AG04450 (cell line): ENCODE data around the gene GPR55. TPM values are rescaled to one million over a fixed set of nuclear protein-coding genes. Genes with fewer than 3 reads are reported as not detected.

Experiments
- CTCF ChIA-PET: fragments of 300-600, 350-600 bp; formaldehyde crosslinking; extraction: SDS; loops from one replicate; lab custom pipeline; 2022; ENCODE audit warnings: antibody characterized with exemption, inconsistent platforms; lab: Charles Lee
- POLR2A ChIA-PET: fragments of 350-600 bp; formaldehyde crosslinking; extraction: SDS; loops from one replicate; lab custom pipeline; 2021; ENCODE audit warnings: antibody characterized with exemption, inconsistent platforms; lab: Yijun Ruan, JAX
- DNase-seq: peaks from one replicate; pipeline ENCODE4 v3.0.0-alpha.2; 2011; ENCODE audit warnings: low read depth, low spot score
- H3K27ac ChIP-seq: one replicate; pipeline ENCODE4 v1.5.1; 2012; ENCODE audit warnings: low read depth, low read length, control low read depth
- H3K27me3 ChIP-seq: one replicate; pipeline ENCODE4 v1.6.0; 2012; ENCODE audit warnings: low read length; ENCODE audit not compliant: control insufficient read depth, insufficient read depth
- H3K4me3 ChIP-seq: 2 replicates; pipeline ENCODE4 v1.5.1; 2011; ENCODE audit warnings: mild to moderate bottlenecking, low read depth, low read length, control low read depth
- H3K9me3 ChIP-seq: 2 replicates; pipeline ENCODE4 v1.5.1; 2012; ENCODE audit warnings: low read length; ENCODE audit not compliant: control insufficient read depth, insufficient read depth
- polyA plus RNA-seq: library from polyadenylated mRNA; depleted of rRNA; stranded (reverse); fragments of >200 nt; gene quantifications from 2 replicates; pipeline ENCODE4 v1.2.3, GENCODE V29; 2011
- TF ChIP-seq, protein P1 (sequence below): IDR thresholded peaks from 2 replicates; pipeline ENCODE4 v1.5.1; 2011; ENCODE audit warnings: low read depth, low read length, control low read depth, inconsistent platforms

The GPR55 gene
- polyA plus RNA-seq, 1 experiment: not detected

DNA sequence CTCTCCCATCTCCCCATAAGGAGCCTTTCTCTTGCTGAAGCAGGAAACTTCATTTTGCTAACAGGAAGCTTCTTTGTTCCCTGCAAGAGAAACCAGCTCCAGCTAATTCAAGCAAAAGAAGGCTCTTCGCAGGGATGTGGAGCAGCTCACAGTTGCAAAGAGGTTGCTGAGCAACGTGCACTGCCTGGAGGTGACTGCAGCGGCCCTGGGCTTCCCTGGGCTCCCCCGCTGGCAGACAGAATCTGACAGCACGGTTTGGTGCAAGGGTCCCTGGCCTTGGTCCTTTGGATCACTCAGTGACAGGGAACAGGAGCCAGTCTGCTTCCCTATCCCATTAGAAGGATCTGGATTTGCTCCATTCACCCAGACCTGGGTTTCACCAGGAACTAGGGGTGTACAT lies 25.8 kb downstream of the GPR55 start:
- Histone ChIP-seq H3K27me3 (peaks cover 36% of the 10 kb centered on the region), H3K27ac (no peak overlapping the region), H3K9me3 (no peaks in the 10 kb centered on the region), H3K4me3 (no peak overlapping the region)
- CTCF ChIA-PET: interaction anchor here (1.3 to 12.0 kb wide), 2 partner anchors 87 to 154 kb away, joined by 4 to 184 read pairs; no protein-coding TSS in a partner anchor
- TF ChIP-seq, protein P1, sequence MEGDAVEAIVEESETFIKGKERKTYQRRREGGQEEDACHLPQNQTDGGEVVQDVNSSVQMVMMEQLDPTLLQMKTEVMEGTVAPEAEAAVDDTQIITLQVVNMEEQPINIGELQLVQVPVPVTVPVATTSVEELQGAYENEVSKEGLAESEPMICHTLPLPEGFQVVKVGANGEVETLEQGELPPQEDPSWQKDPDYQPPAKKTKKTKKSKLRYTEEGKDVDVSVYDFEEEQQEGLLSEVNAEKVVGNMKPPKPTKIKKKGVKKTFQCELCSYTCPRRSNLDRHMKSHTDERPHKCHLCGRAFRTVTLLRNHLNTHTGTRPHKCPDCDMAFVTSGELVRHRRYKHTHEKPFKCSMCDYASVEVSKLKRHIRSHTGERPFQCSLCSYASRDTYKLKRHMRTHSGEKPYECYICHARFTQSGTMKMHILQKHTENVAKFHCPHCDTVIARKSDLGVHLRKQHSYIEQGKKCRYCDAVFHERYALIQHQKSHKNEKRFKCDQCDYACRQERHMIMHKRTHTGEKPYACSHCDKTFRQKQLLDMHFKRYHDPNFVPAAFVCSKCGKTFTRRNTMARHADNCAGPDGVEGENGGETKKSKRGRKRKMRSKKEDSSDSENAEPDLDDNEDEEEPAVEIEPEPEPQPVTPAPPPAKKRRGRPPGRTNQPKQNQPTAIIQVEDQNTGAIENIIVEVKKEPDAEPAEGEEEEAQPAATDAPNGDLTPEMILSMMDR: no peak
- POLR2A ChIA-PET: no interaction called here
- DNase-seq: no peak

DNA sequence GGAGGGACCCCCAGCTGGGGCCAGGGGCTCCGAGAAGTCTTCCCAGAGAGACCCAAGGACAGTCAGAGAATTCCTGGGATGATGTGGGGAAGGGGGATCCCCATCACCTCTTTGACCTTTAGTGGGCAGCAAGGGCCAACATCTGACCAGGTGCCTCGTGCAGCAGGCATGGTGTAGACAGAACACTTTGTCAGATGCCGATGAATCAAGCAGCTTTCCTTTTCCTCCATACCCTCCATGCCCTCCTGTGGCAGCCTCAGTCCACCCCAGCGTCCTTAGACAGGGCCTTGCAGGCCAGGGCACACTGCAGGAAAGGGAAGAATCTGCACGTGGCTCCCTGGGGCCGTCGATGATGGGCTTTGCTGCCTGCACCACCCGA lies 26.3 kb downstream of the GPR55 start:
- no peak overlapping the region for H3K4me3 ChIP-seq
- peaks cover 36% of the 10 kb centered on the region for H3K27me3 ChIP-seq
- POLR2A ChIA-PET: no interaction called here
- CTCF ChIA-PET: interaction anchor here (1.3 to 12.0 kb wide), 2 partner anchors 88 to 154 kb away, joined by 4 to 184 read pairs; no protein-coding TSS in a partner anchor
- no peak overlapping the region for H3K27ac ChIP-seq
- no peaks in the 10 kb centered on the region for H3K9me3 ChIP-seq
- TF ChIP-seq, protein P1: no peak
- no peak for DNase-seq

DNA sequence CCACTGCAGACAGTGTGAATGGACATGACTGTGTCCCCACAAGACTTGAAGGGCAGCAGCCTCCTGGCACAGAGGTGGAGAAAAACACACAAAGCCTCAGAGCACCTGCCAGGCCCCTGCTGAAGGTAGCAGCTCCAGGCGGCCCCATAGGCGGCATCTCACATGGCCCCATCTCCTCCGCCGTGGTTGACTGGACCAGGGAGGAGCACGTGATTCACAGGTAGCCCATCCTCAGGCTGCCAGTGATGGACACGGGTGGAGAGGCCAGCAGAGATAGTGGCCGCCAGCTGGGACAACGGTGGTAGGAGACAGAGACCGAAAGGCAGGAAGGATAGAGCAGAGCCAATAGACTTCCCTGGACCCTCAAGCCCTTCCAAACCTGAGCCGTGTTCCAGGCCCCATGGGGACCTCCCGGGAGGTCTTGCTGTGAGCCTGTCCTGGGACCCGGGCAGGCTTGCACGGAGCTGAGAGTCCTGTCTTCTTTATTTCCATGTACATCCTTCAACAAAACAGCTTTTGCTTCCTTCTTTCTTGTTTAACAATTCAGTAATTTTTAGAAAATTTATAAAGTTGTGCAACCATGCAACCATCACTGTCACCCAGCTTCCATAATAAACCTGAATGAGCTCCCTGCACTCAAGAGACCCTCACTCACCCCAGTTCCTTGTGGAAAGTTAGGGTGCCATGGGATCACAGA lies 26.9 kb downstream of the GPR55 start:
- no peak for DNase-seq
- H3K4me3 ChIP-seq: no peak overlapping the region
- no peaks in the 10 kb centered on the region for H3K9me3 ChIP-seq
- H3K27me3 ChIP-seq: peaks cover 36% of the 10 kb centered on the region
- TF ChIP-seq, protein P1: no peak
- ChIA-PET CTCF (interaction anchor here (1.3 to 12.0 kb wide), 2 partner anchors 89 to 155 kb away, joined by 4 to 184 read pairs (median 6); no protein-coding TSS in a partner anchor), POLR2A (no interaction called here)
- no peak overlapping the region for H3K27ac ChIP-seq

DNA sequence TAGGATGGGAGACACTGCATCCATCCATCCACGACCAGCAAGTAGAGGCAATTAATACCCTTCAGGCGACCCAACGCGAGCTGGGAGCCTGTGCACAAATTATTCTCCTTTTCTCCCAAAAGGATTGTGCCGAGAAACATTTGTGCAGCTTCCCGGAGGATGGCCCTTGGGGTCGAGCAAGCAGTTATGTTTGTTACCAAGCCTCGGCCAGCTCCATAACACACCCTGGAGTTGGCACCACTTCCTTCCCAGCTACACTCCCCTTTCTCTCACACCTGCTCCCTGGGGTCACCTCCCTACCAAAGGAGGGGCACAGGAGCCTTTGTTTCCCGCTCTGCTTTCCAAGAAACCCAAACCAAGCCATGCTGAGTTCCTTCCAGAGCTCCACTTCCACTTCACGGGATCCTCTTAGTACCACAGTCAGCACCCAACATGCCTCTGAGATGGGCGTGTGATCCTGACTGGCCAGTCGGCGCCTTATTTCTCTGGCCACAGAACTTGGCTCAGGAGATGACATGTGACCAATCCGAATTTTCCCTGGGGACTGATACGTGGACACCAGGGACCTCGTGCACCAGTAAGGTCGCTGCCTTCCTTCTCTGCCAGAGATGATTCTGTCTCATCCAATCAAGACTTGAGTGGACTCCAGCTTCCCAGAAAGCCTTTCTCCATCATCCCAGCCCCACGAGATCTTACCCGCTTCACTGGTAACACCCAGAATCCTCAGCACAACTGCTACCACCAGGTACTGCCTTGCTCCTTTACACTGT lies 28.5 kb downstream of the GPR55 start:
- peaks cover 36% of the 10 kb centered on the region for H3K27me3 ChIP-seq
- H3K27ac ChIP-seq: no peak overlapping the region

More for the DNA sequence above, 28.5 kb downstream of the GPR55 start:
- CTCF ChIA-PET: interaction anchor here (1.9 to 12.0 kb wide), 3 partner anchors 48 to 156 kb away, joined by 4 to 184 read pairs (median 6); no protein-coding TSS in a partner anchor
- POLR2A ChIA-PET: no interaction called here
- no peaks in the 10 kb centered on the region for H3K9me3 ChIP-seq
- H3K4me3 ChIP-seq: no peak overlapping the region
- no peak for DNase-seq
- TF ChIP-seq, protein P1: no peak
